HG03521 (cell line): ENCODE measurements around the gene QSOX2.

ENCODE experiments used
- ATAC-seq: cut with Tn5 transposase; IDR thresholded peaks from one replicate; pipeline ENCODE4 v1.9.1; 2021; ENCODE audit warnings: mild to moderate bottlenecking, moderate library complexity; ENCODE audit not compliant: unreplicated experiment

The QSOX2 gene

GRCh38 chr9:136252281-136252680, 6.7 kb upstream of the QSOX2 start:
- no peak for ATAC-seq

- no peak for ATAC-seq
These were observed 5.9 kb upstream of the QSOX2 start for GRCh38 chr9:136251264-136252115.

- ATAC-seq = no peak
These were observed 5.1 kb upstream of the QSOX2 start for GRCh38 chr9:136250676-136251075.

- ATAC-seq = no peak
These were observed 4.4 kb upstream of the QSOX2 start for GRCh38 chr9:136249877-136250559.

GRCh38 chr9:136248951-136249876, 3.6 kb upstream of the QSOX2 start:
- ATAC-seq = no peak

- no peak for ATAC-seq
These were observed 2.5 kb upstream of the QSOX2 start for GRCh38 chr9:136247947-136248637.

- no peak for ATAC-seq
These were observed 1.9 kb upstream of the QSOX2 start for GRCh38 chr9:136247551-136247916.

GRCh38 chr9:136246849-136247550, 1.4 kb upstream of the QSOX2 start:
- no peak for ATAC-seq

GRCh38 chr9:136244969-136245218, 718 bp downstream of the QSOX2 start:
- ATAC-seq = no peak

GRCh38 chr9:136244122-136244968, 1.3 kb downstream of the QSOX2 start:
- ATAC-seq = no peak

- ATAC-seq = no peak
These were observed 2.0 kb downstream of the QSOX2 start for GRCh38 chr9:136243631-136244030.

- ATAC-seq = no peak
These were observed 2.6 kb downstream of the QSOX2 start for GRCh38 chr9:136242918-136243525.

- ATAC-seq = no peak
These were observed 3.4 kb downstream of the QSOX2 start for GRCh38 chr9:136242248-136242647.

GRCh38 chr9:136241542-136241941, 4.1 kb downstream of the QSOX2 start:
- ATAC-seq = no peak

GRCh38 chr9:136240941-136241340, 4.7 kb downstream of the QSOX2 start:
- no peak for ATAC-seq

- ATAC-seq = no peak
These were observed 5.7 kb downstream of the QSOX2 start for GRCh38 chr9:136239983-136240330.

GRCh38 chr9:136239135-136239982, 6.3 kb downstream of the QSOX2 start:
- no peak for ATAC-seq

GRCh38 chr9:136238342-136238732, 7.3 kb downstream of the QSOX2 start:
- ATAC-seq = no peak
